Glutamatergic neuron (in vitro differentiated cells): Measurements from ENCODE around the gene ANKZF1. TPM values are rescaled to one million over a fixed set of nuclear protein-coding genes. Genes with fewer than 3 reads are reported as not detected.

Experiments
- DNase-seq: peaks from one replicate; pipeline ENCODE4 v3.0.0; 2022
- H3K27ac Mint-ChIP-seq: one replicate; pipeline ENCODE4 v1.8.0; 2020; ENCODE audit warnings: mild to moderate bottlenecking, mixed read lengths, inconsistent platforms; ENCODE audit not compliant: unreplicated experiment
- H3K27me3 Mint-ChIP-seq: one replicate; pipeline ENCODE4 v1.8.0; 2020; ENCODE audit warnings: mild to moderate bottlenecking, moderate library complexity, mixed read lengths, inconsistent platforms; ENCODE audit not compliant: unreplicated experiment
- H3K36me3 Mint-ChIP-seq: one replicate; pipeline ENCODE4 v1.8.0; 2020; ENCODE audit warnings: mild to moderate bottlenecking, mixed read lengths, inconsistent platforms; ENCODE audit not compliant: unreplicated experiment
- H3K4me1 Mint-ChIP-seq: one replicate; pipeline ENCODE4 v1.8.0; 2020; ENCODE audit warnings: mild to moderate bottlenecking, low read depth, mixed read lengths, inconsistent platforms; ENCODE audit not compliant: unreplicated experiment
- H3K4me3 Mint-ChIP-seq: one replicate; pipeline ENCODE4 v1.8.0; 2020; ENCODE audit warnings: mild to moderate bottlenecking, mixed read lengths, inconsistent platforms; ENCODE audit not compliant: unreplicated experiment
- H3K9me3 Mint-ChIP-seq: one replicate; pipeline ENCODE4 v1.8.0; 2020; ENCODE audit warnings: mild to moderate bottlenecking, moderate library complexity, mixed read lengths, inconsistent platforms; ENCODE audit not compliant: unreplicated experiment
- CTCF ChIP-seq: fragments of 200-600 bp; sonication (generic); IDR thresholded peaks from one replicate; pipeline ENCODE4 v1.5.0; 2021; ENCODE audit not compliant: partially characterized antibody, unreplicated experiment
- total RNA-seq: library from RNA; stranded (reverse); fragmentation: NEBNext Ultra II Directional; extraction: Animal tissue kit (Norgen Biotek cat#: 25700); gene quantifications from one replicate; pipeline ENCODE4 v1.2.1, GENCODE V29; 2021; ENCODE audit not compliant: unreplicated experiment

ANKZF1 gene
- total RNA-seq, 1 donor from 2014 or later: 95.8 TPM

GRCh38 chr2:219261024-219261855 lies 31.6 kb downstream of the ANKZF1 start:
- Mint-ChIP-seq H3K9me3 (peaks cover 4% of the 10 kb centered on the region), H3K4me3 (no peak overlapping the region), H3K27me3 (peaks cover 5% of the 10 kb centered on the region), H3K27ac (no peak overlapping the region), H3K36me3 (no peaks in the 10 kb centered on the region), H3K4me1 (no peaks in the 10 kb centered on the region)
- DNase-seq: no peak
- no peak for TF ChIP-seq CTCF

- DNase-seq: no peak
- Mint-ChIP-seq H3K4me3 (no peak overlapping the region), H3K4me1 (no peaks in the 10 kb centered on the region), H3K27me3 (peaks cover 8% of the 10 kb centered on the region), H3K27ac (no peak overlapping the region), H3K36me3 (no peaks in the 10 kb centered on the region), H3K9me3 (peaks cover 1% of the 10 kb centered on the region)
- TF ChIP-seq CTCF: no peak
Observed at GRCh38 chr2:219266232-219266631, 36.6 kb downstream of the ANKZF1 start.

- Mint-ChIP-seq H3K27me3 (peaks cover 6% of the 10 kb centered on the region), H3K9me3 (peaks cover 3% of the 10 kb centered on the region), H3K4me3 (no peak overlapping the region), H3K36me3 (no peaks in the 10 kb centered on the region), H3K27ac (no peak overlapping the region), H3K4me1 (no peaks in the 10 kb centered on the region)
- TF ChIP-seq CTCF: no peak
- no peak for DNase-seq
Observed at GRCh38 chr2:219266886-219267285, 37.3 kb downstream of the ANKZF1 start.

- Mint-ChIP-seq H3K4me1 (no peaks in the 10 kb centered on the region), H3K36me3 (no peaks in the 10 kb centered on the region), H3K27me3 (peaks cover 6% of the 10 kb centered on the region)
Observed at GRCh38 chr2:219268294-219268693, 38.7 kb downstream of the ANKZF1 start.

More at GRCh38 chr2:219268294-219268693, 38.7 kb downstream of the ANKZF1 start:
- Mint-ChIP-seq H3K9me3 (peaks cover 4% of the 10 kb centered on the region), H3K27ac (no peak overlapping the region), H3K4me3 (no peak overlapping the region)
- no peak for DNase-seq
- no peak for TF ChIP-seq CTCF
